Loucy (cell line): ENCODE results near the gene CXCR3.

Experiments
- H2AFZ ChIP-seq: fragments of 200-600 bp; sonication (generic); 2 replicates; pipeline ENCODE4 v1.6.0; 2016; ENCODE audit warnings: antibody characterized with exemption, mild to moderate bottlenecking, low read length, moderate library complexity
- H3F3A ChIP-seq: fragments of 200-600 bp; 2 replicates; pipeline ENCODE4 v1.6.0; 2016; ENCODE audit warnings: antibody characterized with exemption, low read depth, mild to moderate bottlenecking
- H3K27me3 ChIP-seq: fragments of 200-600 bp; sonication (generic); 2 replicates; pipeline ENCODE4 v1.6.1; 2014; ENCODE audit warnings: low read length, mild to moderate bottlenecking; ENCODE audit not compliant: insufficient read depth, poor library complexity, severe bottlenecking
- H3K36me3 ChIP-seq: fragments of 200-600 bp; sonication (generic); 2 replicates; pipeline ENCODE4 v1.6.1; 2016; ENCODE audit warnings: low read length; ENCODE audit not compliant: insufficient read depth
- H3K4me1 ChIP-seq: fragments of 200-600 bp; sonication (generic); 2 replicates; pipeline ENCODE4 v1.5.1; 2014; ENCODE audit warnings: low read length, mild to moderate bottlenecking; ENCODE audit not compliant: insufficient read depth, poor library complexity, severe bottlenecking
- H3K4me2 ChIP-seq: fragments of 200-600 bp; sonication (generic); 2 replicates; pipeline ENCODE4 v1.6.0; 2014; ENCODE audit warnings: antibody characterized with exemption, low read length, low read depth, mild to moderate bottlenecking; ENCODE audit not compliant: poor library complexity, severe bottlenecking
- H3K4me3 ChIP-seq: fragments of 200-600 bp; sonication (generic); 2 replicates; pipeline ENCODE4 v1.5.1; 2014; ENCODE audit warnings: low read length, mild to moderate bottlenecking, mixed read lengths; ENCODE audit not compliant: poor library complexity, severe bottlenecking
- H3K79me2 ChIP-seq: fragments of 200-600 bp; sonication (generic); 2 replicates; pipeline ENCODE4 v1.6.1; 2014; ENCODE audit warnings: low read length; ENCODE audit not compliant: insufficient read depth
- H3K9ac ChIP-seq: fragments of 200-600 bp; sonication (generic); 2 replicates; pipeline ENCODE4 v1.6.0; 2014; ENCODE audit warnings: mild to moderate bottlenecking, low read depth, low read length, moderate library complexity; ENCODE audit not compliant: poor library complexity, severe bottlenecking
- H3K9me2 ChIP-seq: fragments of 200-600 bp; sonication (generic); replicated peaks from 2 replicates; pipeline ENCODE4 v1.6.1; 2016; ENCODE audit warnings: low read depth, low read length, mixed read lengths
- H3K9me3 ChIP-seq: fragments of 200-600 bp; sonication (generic); 2 replicates; pipeline ENCODE4 v1.6.1; 2014; ENCODE audit warnings: mild to moderate bottlenecking, antibody characterized with exemption, low read length, low read depth; ENCODE audit not compliant: insufficient read depth
- H4K20me1 ChIP-seq: fragments of 200-600 bp; sonication (generic); 2 replicates; pipeline ENCODE4 v1.6.0; 2014; ENCODE audit warnings: antibody characterized with exemption, low read length, mild to moderate bottlenecking; ENCODE audit not compliant: insufficient read depth, poor library complexity, severe bottlenecking
- CTCF ChIP-seq: fragments of 200-600 bp; sonication (generic); conservative IDR thresholded peaks from 2 replicates; pipeline ENCODE4 v1.5.1; 2014; ENCODE audit warnings: mild to moderate bottlenecking, antibody characterized with exemption, low read length
- EZH2phosphoT487 ChIP-seq: fragments of 200-600 bp; IDR thresholded peaks from 2 replicates; pipeline ENCODE4 v1.6.1; 2018; ENCODE audit warnings: antibody characterized with exemption, mild to moderate bottlenecking, moderate library complexity, borderline replicate concordance

The CXCR3 gene

DNA sequence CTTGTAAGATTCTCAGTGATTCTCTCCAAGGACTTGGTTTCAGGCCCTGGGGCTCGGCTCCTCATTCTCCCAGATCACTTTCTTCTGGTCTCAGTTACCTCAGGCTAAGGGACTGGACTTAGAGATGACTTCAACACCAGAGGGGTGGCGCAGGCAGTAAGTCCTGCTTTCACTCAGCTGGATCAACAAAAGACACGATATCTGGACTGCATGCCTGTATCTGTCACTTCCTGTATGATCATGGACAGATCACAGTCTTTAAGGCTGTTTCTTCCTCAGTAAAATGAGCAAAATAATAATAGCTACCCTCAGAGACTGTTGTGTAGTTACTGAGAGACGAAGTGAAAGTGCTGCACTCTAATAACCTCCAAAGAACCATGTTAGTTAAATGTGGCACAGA lies 19.5 kb upstream of the CXCR3 start:
- Histone ChIP-seq H3K27me3 (no peaks in the 10 kb centered on the region), H2AFZ (no peak overlapping the region; the same call in 1 of the 2 replicates), H4K20me1 (no peaks in the 10 kb centered on the region), H3F3A (no peaks in the 10 kb centered on the region), H3K4me3 (no peak overlapping the region), H3K36me3 (no peaks in the 10 kb centered on the region), H3K4me2 (no peak overlapping the region), H3K4me1 (peaks cover 20% of the 10 kb centered on the region), H3K9me3 (no peaks in the 10 kb centered on the region), H3K79me2 (no peaks in the 10 kb centered on the region), H3K9ac (no peak overlapping the region), H3K9me2 (no peaks in the 10 kb centered on the region)
- no peak for TF ChIP-seq CTCF
- no peak for TF ChIP-seq EZH2phosphoT487

DNA sequence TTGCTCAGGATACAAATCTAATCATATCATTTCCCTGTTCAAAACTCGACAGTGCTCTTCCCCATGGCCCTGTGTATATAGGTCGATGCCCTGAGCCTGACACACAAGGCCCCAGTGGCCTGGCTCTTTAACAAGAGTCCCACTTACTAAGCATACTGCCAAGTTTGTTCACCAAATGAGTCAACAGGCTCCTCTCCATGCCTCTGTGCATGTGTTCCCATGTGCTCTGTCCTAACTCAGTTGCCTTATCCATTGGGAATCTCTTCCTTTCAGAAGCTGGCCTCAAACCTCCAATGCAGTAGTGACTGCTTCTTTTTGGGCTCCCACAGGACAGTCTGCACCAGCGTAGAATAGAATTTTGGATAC lies 18.9 kb upstream of the CXCR3 start:
- Histone ChIP-seq H3K36me3 (no peaks in the 10 kb centered on the region), H3K4me2 (peak overlapping the region; percentile 44)
- TF ChIP-seq EZH2phosphoT487 (no peak), CTCF (no peak)

GRCh38 chrX:71636438-71637252 lies 18.3 kb upstream of the CXCR3 start:
- no peaks in the 10 kb centered on the region for H3F3A ChIP-seq
- H3K4me3 ChIP-seq = no peak overlapping the region
- H3K9me3 ChIP-seq = no peaks in the 10 kb centered on the region
- H3K9ac ChIP-seq = no peak overlapping the region
- H3K27me3 ChIP-seq = no peaks in the 10 kb centered on the region
- H3K9me2 ChIP-seq = no peaks in the 10 kb centered on the region
- TF ChIP-seq EZH2phosphoT487 (no peak), CTCF (no peak)
- peak overlapping the region; percentile 44 for H3K4me2 ChIP-seq
- no peaks in the 10 kb centered on the region for H4K20me1 ChIP-seq
- no peak overlapping the region for H2AFZ ChIP-seq
- H3K4me1 ChIP-seq = peaks cover 20% of the 10 kb centered on the region
- no peaks in the 10 kb centered on the region for H3K36me3 ChIP-seq
- no peaks in the 10 kb centered on the region for H3K79me2 ChIP-seq

More for the DNA sequence above, 18.9 kb upstream of the CXCR3 start:
- H3K4me3 ChIP-seq = no peak overlapping the region
- H2AFZ ChIP-seq = no peak overlapping the region
- H3K9me2 ChIP-seq = no peaks in the 10 kb centered on the region
- no peaks in the 10 kb centered on the region for H3K79me2 ChIP-seq
- no peaks in the 10 kb centered on the region for H3K27me3 ChIP-seq
- no peak overlapping the region for H3K9ac ChIP-seq
- H3F3A ChIP-seq = no peaks in the 10 kb centered on the region
- H3K9me3 ChIP-seq = no peaks in the 10 kb centered on the region
- H4K20me1 ChIP-seq = no peaks in the 10 kb centered on the region
- peaks cover 20% of the 10 kb centered on the region for H3K4me1 ChIP-seq
